ENCODE measurements around the gene FAM221B.

FAM221B gene

GRCh38 chr9:35797311-35798109 is 31.0 kb downstream of the FAM221B start:
- no peak overlapping the region for H3K27ac ChIP-seq

GRCh38 chr9:35795695-35796094 is 32.8 kb downstream of the FAM221B start:
- H3K27ac ChIP-seq: no peak overlapping the region
- H3K36me3 ChIP-seq (ENCODE audit: control insufficient read depth, insufficient read depth, low read length): no peaks in the 10 kb centered on the region
- no peak overlapping the region for H3K4me3 ChIP-seq (ENCODE audit: low read depth, low read length)
- H3K79me2 ChIP-seq: no peaks in the 10 kb centered on the region
- no peak overlapping the region for H2AFZ ChIP-seq
- H3K27me3 ChIP-seq (ENCODE audit: control insufficient read depth, insufficient read depth, low read length): no peaks in the 10 kb centered on the region
- no peak overlapping the region for H3K4me2 ChIP-seq (ENCODE audit: low read length)
- no peaks in the 10 kb centered on the region for H3K4me1 ChIP-seq
- H3K9ac ChIP-seq: no peak overlapping the region
- no peak for TF ChIP-seq CTCF (IDR thresholded peaks at IDR 0.05)
- H3K9me3 ChIP-seq (ENCODE audit: control insufficient read depth, low read length): no peaks in the 10 kb centered on the region

More at GRCh38 chr9:35797311-35798109, 31.0 kb downstream of the FAM221B start:
- Histone ChIP-seq H2AFZ (no peak overlapping the region), H3K36me3 (ENCODE audit: control insufficient read depth, insufficient read depth, low read length) (no peaks in the 10 kb centered on the region), H3K9me3 (ENCODE audit: control insufficient read depth, low read length) (no peaks in the 10 kb centered on the region), H3K27me3 (ENCODE audit: control insufficient read depth, insufficient read depth, low read length) (no peaks in the 10 kb centered on the region), H3K4me1 (no peaks in the 10 kb centered on the region), H3K9ac (no peak overlapping the region), H3K4me3 (ENCODE audit: low read depth, low read length) (no peak overlapping the region), H3K4me2 (ENCODE audit: low read length) (no peak overlapping the region), H3K79me2 (no peaks in the 10 kb centered on the region)
- TF ChIP-seq CTCF (IDR thresholded peaks at IDR 0.05): no peak

- no peaks in the 10 kb centered on the region for H3K36me3 ChIP-seq (ENCODE audit: control insufficient read depth, insufficient read depth, low read length)
- H3K4me3 ChIP-seq (ENCODE audit: low read depth, low read length): no peak overlapping the region
- H3K9me3 ChIP-seq (ENCODE audit: control insufficient read depth, low read length): no peaks in the 10 kb centered on the region
- no peak overlapping the region for H3K4me2 ChIP-seq (ENCODE audit: low read length)
- no peak for TF ChIP-seq CTCF (IDR thresholded peaks at IDR 0.05)
- H3K27ac ChIP-seq: no peak overlapping the region
- no peak overlapping the region for H2AFZ ChIP-seq
- H3K79me2 ChIP-seq: no peaks in the 10 kb centered on the region
- H3K27me3 ChIP-seq (ENCODE audit: control insufficient read depth, insufficient read depth, low read length): no peaks in the 10 kb centered on the region
- no peaks in the 10 kb centered on the region for H3K4me1 ChIP-seq
- H3K9ac ChIP-seq: no peak overlapping the region
Measured at GRCh38 chr9:35793461-35793860, 35.1 kb downstream of the FAM221B start.

GRCh38 chr9:35792826-35793225 is 35.7 kb downstream of the FAM221B start:
- H3K9ac ChIP-seq: no peak overlapping the region
- H3K9me3 ChIP-seq (ENCODE audit: control insufficient read depth, low read length): no peaks in the 10 kb centered on the region
- TF ChIP-seq CTCF (IDR thresholded peaks at IDR 0.05): no peak
- no peak overlapping the region for H3K4me3 ChIP-seq (ENCODE audit: low read depth, low read length)
- H3K79me2 ChIP-seq: no peaks in the 10 kb centered on the region
- H3K27ac ChIP-seq: no peak overlapping the region
- no peaks in the 10 kb centered on the region for H3K27me3 ChIP-seq (ENCODE audit: control insufficient read depth, insufficient read depth, low read length)
- H3K4me2 ChIP-seq (ENCODE audit: low read length): no peak overlapping the region
- H3K36me3 ChIP-seq (ENCODE audit: control insufficient read depth, insufficient read depth, low read length): no peaks in the 10 kb centered on the region
- H3K4me1 ChIP-seq: no peaks in the 10 kb centered on the region
- no peak overlapping the region for H2AFZ ChIP-seq
